WERI-Rb-1 (cell line): ENCODE results near the gene ATP2B2.

Experiments used
- DNase-seq: peaks from one replicate; pipeline ENCODE4 v3.0.0-alpha.2; 2020
- H3K27ac ChIP-seq: fragments of 250-450 bp; sonication (Bioruptor Pico); 2 replicates; pipeline ENCODE4 v1.5.1; 2020; ENCODE audit warnings: mild to moderate bottlenecking, moderate library complexity
- H3K27me3 ChIP-seq: fragments of 250-450 bp; sonication (Bioruptor Pico); 2 replicates; pipeline ENCODE4 v1.5.1; 2021; ENCODE audit warnings: mild to moderate bottlenecking, low read depth, moderate library complexity; ENCODE audit not compliant: insufficient read depth, severe bottlenecking
- H3K36me3 ChIP-seq: fragments of 250-450 bp; sonication (Bioruptor Pico); 2 replicates; pipeline ENCODE4 v1.5.1; 2020; ENCODE audit warnings: mild to moderate bottlenecking, moderate library complexity
- H3K4me3 ChIP-seq: 2 replicates; pipeline ENCODE4 v1.5.1; 2011; ENCODE audit warnings: low read depth, mild to moderate bottlenecking, control low read depth, low read length
- H3K9me3 ChIP-seq: fragments of 250-450 bp; sonication (Bioruptor Pico); 2 replicates; pipeline ENCODE4 v1.5.1; 2021; ENCODE audit warnings: mild to moderate bottlenecking, moderate library complexity; ENCODE audit not compliant: severe bottlenecking
- TF ChIP-seq, protein P1 (sequence below): IDR thresholded peaks from 2 replicates; pipeline ENCODE4 v1.5.1; 2011; ENCODE audit warnings: low read depth, mild to moderate bottlenecking, control low read depth, inconsistent platforms, low read length

The ATP2B2 gene

DNA sequence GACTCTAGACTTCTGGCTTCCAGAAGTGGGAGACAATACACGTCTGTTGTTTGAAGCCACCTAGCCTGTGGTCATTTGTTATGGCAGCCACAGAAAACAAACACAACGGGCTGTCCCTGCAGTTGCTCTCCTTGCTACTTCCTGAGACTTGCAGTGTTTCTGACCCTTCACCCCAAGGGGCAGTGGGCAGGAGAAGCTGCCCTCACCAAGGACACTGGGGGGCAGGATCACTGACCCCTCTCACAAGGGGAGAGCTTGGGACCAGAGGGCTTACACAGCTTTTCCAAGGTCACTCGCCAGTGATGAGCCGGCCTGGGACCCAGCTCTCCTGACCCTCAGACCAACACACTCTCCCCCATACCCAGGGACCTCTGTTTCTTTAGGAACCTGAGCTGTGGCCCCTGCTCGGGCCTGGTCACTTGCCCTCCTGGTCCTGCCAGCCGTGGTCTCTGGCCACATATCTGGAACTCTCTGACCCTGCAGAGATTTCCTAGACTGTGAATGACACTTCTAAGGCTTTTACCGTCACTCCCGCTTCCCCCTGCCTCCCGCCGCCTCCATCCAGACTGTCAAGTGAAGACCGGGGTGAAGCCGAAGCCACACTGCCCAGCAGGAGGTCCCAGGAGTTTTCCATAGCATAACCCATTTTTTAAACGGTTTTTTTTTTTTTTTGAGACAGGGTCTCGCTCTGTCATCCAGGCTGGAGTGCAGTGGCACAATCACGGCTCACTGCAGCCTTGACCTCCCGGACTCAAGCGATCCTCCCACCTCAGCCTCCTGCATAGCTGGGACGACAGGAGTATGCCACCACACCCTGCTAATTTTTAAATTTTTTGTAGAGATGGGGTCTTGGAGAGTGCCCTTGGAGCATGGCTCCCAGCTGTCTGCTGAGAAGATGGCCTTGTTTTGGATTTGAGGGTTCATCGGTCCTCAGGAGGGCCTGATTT is 4.4 kb downstream of the ATP2B2 start:
- TF ChIP-seq, protein P1, sequence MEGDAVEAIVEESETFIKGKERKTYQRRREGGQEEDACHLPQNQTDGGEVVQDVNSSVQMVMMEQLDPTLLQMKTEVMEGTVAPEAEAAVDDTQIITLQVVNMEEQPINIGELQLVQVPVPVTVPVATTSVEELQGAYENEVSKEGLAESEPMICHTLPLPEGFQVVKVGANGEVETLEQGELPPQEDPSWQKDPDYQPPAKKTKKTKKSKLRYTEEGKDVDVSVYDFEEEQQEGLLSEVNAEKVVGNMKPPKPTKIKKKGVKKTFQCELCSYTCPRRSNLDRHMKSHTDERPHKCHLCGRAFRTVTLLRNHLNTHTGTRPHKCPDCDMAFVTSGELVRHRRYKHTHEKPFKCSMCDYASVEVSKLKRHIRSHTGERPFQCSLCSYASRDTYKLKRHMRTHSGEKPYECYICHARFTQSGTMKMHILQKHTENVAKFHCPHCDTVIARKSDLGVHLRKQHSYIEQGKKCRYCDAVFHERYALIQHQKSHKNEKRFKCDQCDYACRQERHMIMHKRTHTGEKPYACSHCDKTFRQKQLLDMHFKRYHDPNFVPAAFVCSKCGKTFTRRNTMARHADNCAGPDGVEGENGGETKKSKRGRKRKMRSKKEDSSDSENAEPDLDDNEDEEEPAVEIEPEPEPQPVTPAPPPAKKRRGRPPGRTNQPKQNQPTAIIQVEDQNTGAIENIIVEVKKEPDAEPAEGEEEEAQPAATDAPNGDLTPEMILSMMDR: no peak
- DNase-seq: no peak

GRCh38 chr3:10498271-10498670 is 7.1 kb downstream of the ATP2B2 start:
- Histone ChIP-seq H3K27me3 (no peaks in the 10 kb centered on the region), H3K27ac (no peak overlapping the region)
- TF ChIP-seq, protein P1: no peak

More for the DNA sequence above, 4.4 kb downstream of the ATP2B2 start:
- Histone ChIP-seq H3K4me3 (no peak overlapping the region), H3K9me3 (no peaks in the 10 kb centered on the region), H3K27me3 (no peaks in the 10 kb centered on the region), H3K27ac (no peak overlapping the region), H3K36me3 (no peaks in the 10 kb centered on the region)

DNA sequence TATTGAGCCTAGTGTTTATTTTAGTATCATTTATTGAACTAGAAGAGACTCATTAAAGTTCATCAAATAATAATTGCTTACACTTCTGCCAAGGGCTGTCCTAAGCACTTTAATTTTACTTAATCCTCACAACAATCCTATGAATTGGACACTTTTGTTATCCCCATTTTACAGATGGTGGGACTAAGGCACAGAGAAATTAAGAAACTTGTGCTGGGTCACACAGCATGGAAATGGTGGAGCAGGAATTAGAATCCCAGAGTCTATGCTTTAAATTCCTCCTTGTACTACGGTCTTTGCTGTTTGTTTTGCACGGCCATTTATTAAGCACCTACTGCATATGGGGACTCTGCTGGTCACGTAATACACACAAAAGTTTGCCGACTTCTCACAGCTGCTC is 7.9 kb downstream of the ATP2B2 start:
- no peak overlapping the region for H3K4me3 ChIP-seq
- TF ChIP-seq, protein P1: no peak
- no peaks in the 10 kb centered on the region for H3K36me3 ChIP-seq
- no peaks in the 10 kb centered on the region for H3K27me3 ChIP-seq
- H3K9me3 ChIP-seq: no peaks in the 10 kb centered on the region
- no peak for DNase-seq
- H3K27ac ChIP-seq: no peak overlapping the region

More at GRCh38 chr3:10498271-10498670, 7.1 kb downstream of the ATP2B2 start:
- Histone ChIP-seq H3K9me3 (no peaks in the 10 kb centered on the region), H3K36me3 (no peaks in the 10 kb centered on the region), H3K4me3 (no peak overlapping the region)
- DNase-seq: no peak

DNA sequence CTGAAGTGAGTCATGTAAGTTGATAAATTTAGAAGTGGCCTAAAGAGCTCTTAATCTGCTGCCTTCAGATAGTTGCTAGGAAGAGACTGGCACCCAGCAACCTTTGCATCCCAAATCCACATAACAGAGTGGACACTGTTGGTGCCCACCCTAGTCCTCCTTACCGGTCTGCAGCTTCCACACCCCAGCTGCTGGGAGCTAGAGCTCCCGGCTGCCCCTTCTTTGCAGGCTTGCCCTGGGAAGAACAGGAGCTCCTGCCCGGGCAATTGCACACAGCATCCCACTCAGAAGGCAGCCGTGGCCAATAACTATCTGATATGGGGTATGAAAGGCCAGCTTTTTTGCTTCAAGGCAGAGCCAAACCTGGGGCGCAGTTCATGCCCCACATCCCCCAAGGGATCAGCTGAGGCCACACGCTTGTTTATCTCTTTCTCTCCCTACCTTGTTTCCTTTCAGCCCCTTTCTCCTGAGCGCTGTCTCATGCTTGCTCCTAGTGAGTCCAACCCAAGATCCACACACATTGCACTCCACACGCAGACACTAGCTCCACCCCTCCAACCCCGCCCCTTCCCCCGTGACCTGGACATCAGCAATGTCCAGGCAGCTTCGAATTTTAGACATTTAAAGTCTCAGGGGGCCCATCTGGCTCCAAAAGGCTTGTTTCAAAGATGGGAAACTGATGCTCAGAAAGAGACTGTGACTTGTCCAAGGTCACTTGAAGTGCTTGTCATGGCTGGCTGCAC is 9.1 kb downstream of the ATP2B2 start:
- Histone ChIP-seq H3K36me3 (no peaks in the 10 kb centered on the region), H3K4me3 (no peak overlapping the region), H3K9me3 (no peaks in the 10 kb centered on the region), H3K27me3 (no peaks in the 10 kb centered on the region), H3K27ac (no peak overlapping the region)
- DNase-seq: no peak
- TF ChIP-seq, protein P1: no peak

DNA sequence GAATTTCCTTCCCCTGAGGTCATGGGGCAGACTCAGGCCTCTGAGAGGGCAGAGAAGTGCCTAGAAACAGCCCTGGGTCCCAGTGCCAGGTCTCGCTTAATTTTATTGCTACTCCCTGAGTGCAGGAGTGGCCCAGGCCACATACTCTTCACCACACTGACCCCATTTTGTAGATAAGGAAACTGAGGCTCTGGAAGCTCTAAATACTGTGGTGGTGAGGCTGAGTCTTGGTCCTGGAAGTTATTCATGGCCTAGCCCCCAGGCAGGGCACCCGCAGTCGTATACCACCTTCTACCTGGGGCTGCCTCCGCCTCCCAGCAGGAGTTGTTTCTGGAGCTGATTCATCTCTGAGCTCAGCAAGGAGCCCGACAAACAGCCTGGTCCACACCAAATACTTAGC is 9.8 kb downstream of the ATP2B2 start:
- TF ChIP-seq, protein P1: no peak
- no peaks in the 10 kb centered on the region for H3K9me3 ChIP-seq
- no peak for DNase-seq
- no peaks in the 10 kb centered on the region for H3K27me3 ChIP-seq
- no peak overlapping the region for H3K27ac ChIP-seq
- no peaks in the 10 kb centered on the region for H3K36me3 ChIP-seq
- H3K4me3 ChIP-seq: no peak overlapping the region
